PC-3 (cell line): ENCODE data around the gene MEX3B.

Experiments used
- CTCF ChIP-seq: fragments of 300-600 bp; sonication (generic); conservative IDR thresholded peaks from 2 replicates; pipeline ENCODE4 v1.5.1; 2017; ENCODE audit warnings: antibody characterized with exemption, low read depth, mild to moderate bottlenecking, low read length
- EZH2 ChIP-seq: fragments of 300-600 bp; sonication (generic); IDR thresholded peaks from one replicate; pipeline ENCODE4 v1.6.1; 2017; ENCODE audit warnings: antibody characterized with exemption, mild to moderate bottlenecking, low read length; ENCODE audit not compliant: unreplicated experiment
- EZH2phosphoT487 ChIP-seq: fragments of 300-600 bp; sonication (generic); IDR thresholded peaks from 2 replicates; pipeline ENCODE4 v1.6.1; 2018; ENCODE audit warnings: mild to moderate bottlenecking, antibody characterized with exemption, low read length, borderline replicate concordance

GRCh38 chr15:82040390-82040789 lies 5.4 kb downstream of the MEX3B start:
- TF ChIP-seq CTCF, result no peak
- no peak for TF ChIP-seq EZH2
- TF ChIP-seq EZH2phosphoT487, result no peak
